HepG2 (cell line): Measurements from ENCODE around the gene SPECC1L.
"Not testable (repeated sequence)": the region's sequence is repeated elsewhere in the genome, so short reads cannot be mapped to it uniquely, and the experiment has no call there.

Source experiments
- ADNP ChIP-seq: sonication (generic); formaldehyde crosslinking; IDR thresholded peaks from 2 replicates; pipeline ENCODE4 v1.4.0; 2020; ENCODE audit warnings: missing genetic modification reagents
- CREM ChIP-seq, 2 experiments: sonication (generic) in 1 of 2; formaldehyde crosslinking in 1 of 2; IDR thresholded peaks; 2 replicates each; pipeline versions ENCODE4 v1.4.0 to v1.6.1; 2016 to 2020; ENCODE audit warnings: antibody characterized with exemption in 1 of 2, mild to moderate bottlenecking in 1 of 2, missing genetic modification reagents in 1 of 2
- NBN ChIP-seq: fragments of 450-650 bp; conservative IDR thresholded peaks from 2 replicates; pipeline ENCODE4 v1.6.1; 2017
- NKX3-1 ChIP-seq: sonication (generic); formaldehyde crosslinking; IDR thresholded peaks from 2 replicates; pipeline ENCODE4 v1.5.0; 2020; ENCODE audit warnings: missing genetic modification reagents
- ZNF678 ChIP-seq: sonication (generic); formaldehyde crosslinking; IDR thresholded peaks from 2 replicates; pipeline ENCODE4 v1.4.0; 2020; ENCODE audit warnings: mild to moderate bottlenecking, missing genetic modification reagents

- TF ChIP-seq NBN; NKX3-1; ZNF678 (CRISPR knock-in tag); CREM (IDR thresholded peaks at IDR 0.05); CREM (CRISPR knock-in tag; IDR thresholded peaks at IDR 0.05); ADNP (CRISPR knock-in tag): not testable (repeated sequence)
These were observed 46.9 kb downstream of the SPECC1L start for GRCh38 chr22:24317511-24317910.
